NCI-H146 treated with DMSO at 0.1 percent for 48 hours (cell line): ENCODE data around the gene HTR6.

Source experiments
- DNase-seq: peaks from one replicate; lab custom pipeline; 2025; ENCODE audit not compliant: unreplicated experiment; lab: John Stamatoyannopoulos, UW

Gene HTR6

DNA sequence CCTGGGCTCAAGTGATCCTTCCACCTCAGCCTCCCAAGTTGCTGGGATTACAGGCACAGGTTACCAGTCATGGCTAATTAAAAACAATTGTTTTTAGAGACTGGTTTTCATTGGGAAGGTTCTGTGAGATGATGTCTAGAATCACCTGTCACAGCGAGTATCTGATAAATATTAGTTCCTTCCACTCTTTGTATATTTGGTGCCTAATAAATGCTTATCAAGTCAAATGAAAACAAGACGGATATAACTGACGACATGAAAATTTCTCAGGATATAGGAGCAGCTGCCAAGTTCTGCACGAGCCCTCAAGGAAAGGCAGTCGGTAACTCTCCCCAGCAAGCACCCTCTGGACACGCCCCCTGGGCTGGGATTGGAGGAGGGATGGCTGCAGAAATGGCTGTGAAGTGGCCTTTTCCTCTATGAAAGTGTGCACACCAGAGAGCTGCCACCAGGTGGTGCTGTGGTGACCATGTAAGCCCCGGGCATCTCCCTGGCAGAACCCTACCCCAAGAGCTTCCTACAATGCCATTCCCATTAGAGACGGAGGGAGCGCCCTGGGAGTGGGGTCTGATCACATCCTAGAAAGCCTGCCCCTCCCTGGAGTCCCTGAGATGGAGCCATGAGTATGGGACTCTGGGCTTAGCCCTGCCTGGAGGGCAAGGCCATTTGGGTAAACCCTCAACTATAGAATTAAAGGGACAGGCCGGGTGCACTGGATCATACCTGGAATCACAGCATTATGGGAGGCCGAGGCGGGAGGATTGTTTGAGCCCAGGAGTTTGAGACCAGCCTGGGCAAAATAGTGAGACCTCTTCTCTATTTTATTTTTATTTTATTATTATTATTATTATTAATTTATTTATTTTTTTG is 50.9 kb downstream of the HTR6 start:
- DNase-seq = peak; percentile 84

DNA sequence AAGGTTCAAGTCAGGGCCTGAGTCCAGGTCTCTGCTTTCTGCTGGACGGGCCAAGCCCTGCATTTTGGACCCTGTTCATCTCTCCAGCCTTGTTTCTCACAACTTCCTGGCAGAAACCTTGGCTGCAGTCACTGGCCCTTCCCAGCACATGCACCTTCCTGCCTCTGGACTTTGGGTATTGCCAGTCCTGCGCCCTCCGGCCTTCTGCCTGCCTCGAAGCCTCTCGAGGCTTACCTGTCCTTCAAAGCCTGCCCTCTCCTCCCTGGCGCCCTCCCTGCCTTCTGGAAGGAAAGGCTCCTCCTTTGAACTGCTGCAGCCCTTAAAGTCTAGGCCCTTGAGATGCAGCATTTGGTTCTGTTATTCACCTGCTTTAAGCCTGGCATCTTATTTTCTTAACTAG is 52.8 kb downstream of the HTR6 start:
- DNase-seq = no peak

DNA sequence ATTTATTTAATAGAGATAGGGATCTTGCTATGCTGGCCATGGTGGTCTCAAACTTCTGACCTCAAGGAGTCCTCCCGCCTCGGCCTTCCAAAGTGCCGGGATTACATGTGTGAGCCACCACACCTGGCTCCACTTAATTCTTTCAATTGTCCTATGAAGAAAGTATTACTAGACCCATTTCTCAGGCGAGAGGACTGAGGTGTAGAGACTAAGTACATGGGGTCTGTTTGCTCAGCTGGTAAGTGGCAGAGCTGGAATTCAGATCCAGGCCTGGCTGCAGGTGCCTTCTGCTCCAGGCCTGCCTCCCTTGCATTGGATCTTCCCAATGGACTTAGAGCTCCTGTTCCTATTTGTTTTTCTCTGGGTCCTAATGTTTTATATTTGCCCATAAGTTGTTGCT is 55.5 kb downstream of the HTR6 start:
- DNase-seq = no peak

DNA sequence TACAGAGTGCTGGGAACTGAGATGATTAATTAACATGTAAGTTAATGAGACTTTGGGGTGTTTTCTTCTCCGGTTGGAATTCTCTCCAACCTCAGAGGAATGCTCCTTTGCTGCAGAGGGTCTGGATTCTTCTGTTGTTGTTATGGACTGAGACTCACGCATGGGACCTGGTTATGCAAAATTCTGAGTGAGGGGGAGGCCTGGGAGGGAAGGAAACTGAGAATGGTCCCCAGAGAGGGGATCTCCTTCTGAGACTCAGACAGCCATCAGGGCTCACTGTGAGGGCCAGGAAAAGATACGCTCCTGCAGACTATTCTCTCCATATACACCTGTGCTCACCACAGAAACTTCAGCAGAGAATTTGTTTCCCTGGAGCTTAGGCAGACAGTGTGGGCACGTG is 56.3 kb downstream of the HTR6 start:
- no peak for DNase-seq

DNA sequence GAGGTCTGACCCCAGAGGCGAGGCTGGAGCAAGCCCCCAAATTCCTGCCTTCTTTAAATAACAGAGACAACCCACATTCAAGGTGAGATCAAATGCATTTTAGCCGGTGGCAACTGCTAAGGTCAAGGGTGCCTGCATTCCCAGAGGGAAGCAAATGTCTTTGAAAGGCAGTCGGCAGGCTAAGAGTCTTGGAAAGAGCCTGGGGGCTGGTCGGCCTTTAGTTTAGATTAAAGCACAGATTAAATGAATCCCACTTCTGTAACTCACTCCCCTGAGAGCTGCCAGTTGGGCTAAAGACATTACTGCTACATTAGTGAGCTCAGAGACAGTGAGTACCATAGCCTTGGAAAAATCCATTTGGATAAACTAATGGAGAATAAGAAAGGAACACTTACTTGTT is 59.2 kb downstream of the HTR6 start:
- DNase-seq = no peak

DNA sequence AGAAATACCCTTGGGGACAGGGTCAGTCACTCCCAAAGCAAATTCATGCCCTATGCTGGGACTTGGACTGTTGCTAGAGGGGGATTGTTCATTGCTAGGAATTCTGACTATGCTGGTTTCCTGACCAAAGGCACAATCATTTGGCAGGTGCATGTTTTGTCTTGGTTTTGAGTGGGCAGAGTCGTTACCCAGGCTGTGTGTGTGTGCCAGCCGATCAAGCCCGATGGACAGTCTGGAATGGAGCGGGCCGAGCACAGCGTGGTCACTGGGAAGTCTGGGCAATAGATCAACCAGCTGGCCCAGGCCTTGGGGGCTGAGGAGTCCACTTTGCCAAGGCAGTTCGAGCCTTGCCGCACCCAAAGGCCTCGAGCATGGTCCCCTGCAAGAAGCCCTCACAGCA is 60.9 kb downstream of the HTR6 start:
- no peak for DNase-seq

DNA sequence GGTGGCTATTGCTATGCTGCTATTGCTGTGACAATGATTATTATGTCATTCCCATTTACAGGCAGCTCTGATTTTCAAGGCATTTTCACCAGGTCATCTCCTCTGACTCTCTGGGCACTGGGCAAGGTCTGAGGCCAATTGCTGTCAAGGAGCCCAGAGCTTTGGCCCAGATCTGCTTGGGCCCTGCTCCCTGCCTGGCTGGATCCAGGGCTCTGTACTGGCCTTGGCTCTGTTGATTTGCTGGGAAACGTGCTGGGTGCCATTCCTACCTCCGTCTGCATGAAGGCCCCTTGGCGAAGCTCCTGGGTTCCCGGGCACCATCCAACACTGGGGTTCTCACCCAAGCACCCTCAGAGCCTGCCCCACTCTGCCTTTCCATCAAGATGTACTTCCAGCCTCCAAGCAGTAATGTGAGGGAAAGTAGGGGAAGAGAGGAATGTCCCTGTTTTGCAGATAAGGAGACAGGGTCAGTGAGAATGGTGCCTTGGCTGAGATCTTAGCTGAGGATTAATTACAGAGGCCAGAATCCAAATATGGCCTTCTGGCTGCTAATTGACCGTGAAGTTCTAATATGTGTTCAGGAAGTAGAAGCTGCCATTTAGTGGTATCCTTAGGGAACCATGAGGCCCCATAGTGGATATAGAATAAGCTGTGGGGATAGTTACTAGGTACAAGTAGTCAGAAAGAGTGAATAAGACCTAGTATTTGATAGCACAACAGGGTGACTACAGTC is 63.9 kb downstream of the HTR6 start:
- no peak for DNase-seq

DNA sequence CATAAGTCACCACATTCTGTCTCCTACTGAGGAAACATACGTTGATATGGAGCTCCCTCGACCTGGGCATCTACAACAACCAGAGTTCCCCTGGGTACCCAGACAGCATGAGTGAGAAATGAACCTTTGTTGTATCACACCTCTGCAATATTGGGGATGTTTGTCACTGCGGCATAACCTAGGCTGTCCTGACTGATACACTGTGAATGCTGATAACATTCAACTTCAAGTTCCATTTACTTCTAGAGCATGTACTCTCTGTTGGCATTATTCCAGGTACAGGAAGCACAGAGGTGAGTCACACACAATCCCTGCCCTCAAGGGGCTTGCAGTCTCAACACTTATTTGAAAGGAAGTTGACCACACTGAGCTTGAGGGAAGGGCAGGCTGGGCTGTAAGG is 65.6 kb downstream of the HTR6 start:
- no peak for DNase-seq
